ENCODE data around the gene CNPY4. TPM values are rescaled to one million over a fixed set of nuclear protein-coding genes. Genes with fewer than 3 reads are reported as not detected.

Gene CNPY4
- 4.5 TPM for polyA plus RNA-seq

DNA sequence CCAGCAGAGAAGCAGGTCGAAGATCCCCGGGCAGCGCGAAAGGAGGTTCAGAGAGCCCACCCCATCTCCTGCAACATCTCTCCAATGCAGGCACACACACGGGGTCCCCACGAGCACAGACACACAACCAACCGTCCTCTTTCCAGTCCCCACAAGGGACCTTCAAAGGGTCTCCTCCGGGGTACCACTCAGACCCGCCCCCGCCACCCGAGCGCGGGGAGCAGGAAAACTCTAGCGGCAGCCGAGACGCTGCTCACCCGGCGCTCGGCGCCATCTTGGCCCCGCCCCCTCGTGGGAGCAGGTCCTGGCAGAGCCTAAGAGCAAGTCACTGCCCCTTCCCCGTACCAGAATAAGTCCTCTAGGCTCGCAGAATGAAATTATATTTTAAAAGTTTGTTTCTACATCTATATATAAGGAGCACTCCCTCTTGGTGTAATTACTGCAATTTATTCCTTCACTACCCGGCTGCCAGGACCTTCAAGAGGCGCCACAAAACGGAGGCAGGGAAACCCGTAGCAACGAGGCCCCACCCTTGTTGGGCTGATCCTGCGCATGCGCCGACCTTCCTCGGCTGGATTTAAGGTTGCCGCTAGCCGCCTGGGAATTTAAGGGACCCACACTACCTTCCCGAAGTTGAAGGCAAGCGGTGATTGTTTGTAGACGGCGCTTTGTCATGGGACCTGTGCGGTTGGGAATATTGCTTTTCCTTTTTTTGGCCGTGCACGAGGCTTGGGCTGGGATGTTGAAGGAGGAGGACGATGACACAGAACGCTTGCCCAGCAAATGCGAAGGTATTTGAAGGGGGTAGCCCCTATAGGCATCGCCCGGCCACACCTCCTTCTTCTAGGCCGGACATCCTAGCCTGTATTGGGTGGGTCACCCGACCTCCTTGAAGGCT is at the start of gene CNPY4, which contains the start of gene TAF6:
Gene CNPY4 (plus strand): TSS at position 563 of the 898 bp plus-strand sequence. CDS start 111 bp downstream, at position 674.
Gene TAF6 (minus strand): TSS at position 287 of the 898 bp plus-strand sequence. CDS start 5,149 bp downstream, outside the sequence.
- Mint-ChIP-seq H3K9me3 (no peaks in the 10 kb centered on the region), H3K4me3 (peak within 1 kb of the TSS; percentile 96 to 98 (median 96)), H3K27ac (peak within 1 kb of the TSS; percentile 99), H3K4me1 (peaks cover 17 to 21% (median 19%) of the 10 kb centered on the region in 3 donors), H3K36me3 (peaks cover 2% of the 10 kb centered on the region), H3K27me3 (no peaks in the 10 kb centered on the region)

DNA sequence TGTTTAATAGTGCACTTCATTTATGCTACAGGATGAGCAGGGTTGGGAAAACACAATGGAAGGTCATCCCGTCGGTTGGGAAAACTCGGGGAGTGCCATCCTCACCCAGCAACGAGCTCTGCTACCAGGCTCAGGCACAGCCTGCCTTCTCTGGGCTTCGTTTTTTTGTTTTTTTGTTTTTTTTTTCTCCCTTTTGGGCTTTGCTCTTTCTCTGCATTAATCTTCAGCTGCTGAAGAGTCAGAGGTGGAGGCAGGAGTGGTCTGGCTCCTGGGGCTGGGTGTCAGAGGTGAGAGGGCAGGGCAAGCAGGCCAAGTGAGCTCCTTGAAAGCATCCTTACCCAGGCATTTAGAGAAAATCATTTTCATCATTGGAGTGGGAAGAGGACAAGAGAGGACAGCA is 49.4 kb upstream of the CNPY4 start:
- Mint-ChIP-seq H3K27ac (peak overlapping the region in 1 of 3 donors; percentile 62), H3K4me3 (no peak overlapping the region), H3K4me1 (no peaks in the 10 kb centered on the region), H3K27me3 (no peaks in the 10 kb centered on the region), H3K36me3 (peaks cover 46% of the 10 kb centered on the region), H3K9me3 (peaks cover 7 to 23% (median 17%) of the 10 kb centered on the region in 3 donors)

DNA sequence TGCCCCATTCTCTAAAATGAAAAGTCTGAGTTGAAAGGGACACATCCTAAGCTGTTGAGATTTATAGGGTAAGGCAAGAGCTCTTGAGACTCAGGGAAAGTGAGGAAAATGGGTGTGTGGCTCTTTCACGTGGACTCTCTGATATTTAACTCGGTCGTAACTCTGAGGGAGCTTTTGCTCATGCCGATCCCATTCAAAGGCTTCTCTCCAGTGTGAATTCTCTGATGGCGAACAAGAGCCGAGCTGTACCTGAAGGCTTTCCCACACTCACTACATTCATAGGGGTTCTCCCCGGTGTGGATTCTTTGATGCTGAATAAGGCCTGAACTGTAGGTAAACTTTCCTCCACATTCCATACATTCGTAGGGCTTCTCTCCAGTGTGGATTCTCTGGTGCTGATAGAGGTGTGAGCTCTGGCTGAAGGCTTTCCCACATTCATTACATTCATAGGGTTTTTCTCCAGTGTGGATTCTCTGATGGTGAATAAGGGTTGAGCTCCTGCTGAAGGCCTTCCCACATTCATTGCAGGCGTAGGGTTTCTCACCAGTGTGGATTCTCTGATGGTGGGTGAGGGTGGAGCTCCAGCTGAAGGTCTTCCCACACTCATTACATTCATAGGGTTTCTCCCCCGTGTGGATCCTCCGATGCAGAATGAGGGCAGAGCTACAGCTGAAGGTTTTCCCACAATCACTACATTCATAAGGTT is 48.3 kb upstream of the CNPY4 start:
- peaks cover 46% of the 10 kb centered on the region for H3K36me3 Mint-ChIP-seq
- peak overlapping the region in 2 of 3 donors; percentile 39 to 42 for H3K27ac Mint-ChIP-seq
- peaks cover 0 to 3% (median 0%) of the 10 kb centered on the region in 3 donors for H3K4me1 Mint-ChIP-seq
- H3K4me3 Mint-ChIP-seq = no peak overlapping the region
- peaks cover 7 to 23% (median 17%) of the 10 kb centered on the region in 3 donors for H3K9me3 Mint-ChIP-seq
- H3K27me3 Mint-ChIP-seq = no peaks in the 10 kb centered on the region

- no peaks in the 10 kb centered on the region for H3K27me3 Mint-ChIP-seq
- H3K36me3 Mint-ChIP-seq = peaks cover 46% of the 10 kb centered on the region
- H3K4me3 Mint-ChIP-seq = peak overlapping the region in 1 of 4 donors; percentile 6
- H3K4me1 Mint-ChIP-seq = peaks cover 0 to 3% (median 2%) of the 10 kb centered on the region in 3 donors
- H3K9me3 Mint-ChIP-seq = peaks cover 7 to 23% (median 17%) of the 10 kb centered on the region in 3 donors
- no peak overlapping the region for H3K27ac Mint-ChIP-seq
Observed at GRCh38 chr7:100072462-100072861, 47.0 kb upstream of the CNPY4 start.

DNA sequence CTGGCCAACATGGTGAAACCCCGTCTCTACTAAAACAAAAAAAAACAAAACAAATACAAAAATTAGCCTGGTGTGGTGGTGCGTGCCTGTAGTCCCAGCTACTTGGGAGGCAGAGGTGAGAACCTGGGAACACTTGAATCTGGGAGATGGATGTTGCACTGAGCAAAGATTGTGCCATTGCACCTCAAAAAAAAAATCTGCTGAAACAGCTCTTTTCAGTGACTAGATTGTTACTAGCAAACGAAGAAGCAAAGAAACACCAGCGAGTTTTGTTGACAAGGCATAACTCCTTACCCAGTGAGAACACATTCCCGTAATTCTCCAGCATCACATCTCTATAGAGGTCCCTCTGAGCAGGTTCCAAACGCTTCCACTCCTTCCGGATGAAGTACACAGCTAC is 44.6 kb upstream of the CNPY4 start:
- peaks cover 7 to 23% (median 17%) of the 10 kb centered on the region in 3 donors for H3K9me3 Mint-ChIP-seq
- H3K27me3 Mint-ChIP-seq = no peaks in the 10 kb centered on the region
- H3K36me3 Mint-ChIP-seq = peaks cover 39% of the 10 kb centered on the region
- no peak overlapping the region for H3K4me3 Mint-ChIP-seq
- H3K27ac Mint-ChIP-seq = no peak overlapping the region
- H3K4me1 Mint-ChIP-seq = peaks cover 6% of the 10 kb centered on the region in 3 donors

- Mint-ChIP-seq H3K27me3 (no peaks in the 10 kb centered on the region), H3K36me3 (peaks cover 33% of the 10 kb centered on the region), H3K4me3 (peak overlapping the region in 1 of 4 donors; percentile 55), H3K4me1 (peaks cover 6 to 11% (median 10%) of the 10 kb centered on the region in 3 donors), H3K27ac (no peak overlapping the region), H3K9me3 (peaks cover 5 to 23% (median 17%) of the 10 kb centered on the region in 3 donors)
Observed at GRCh38 chr7:100075418-100075817, 44.0 kb upstream of the CNPY4 start.

DNA sequence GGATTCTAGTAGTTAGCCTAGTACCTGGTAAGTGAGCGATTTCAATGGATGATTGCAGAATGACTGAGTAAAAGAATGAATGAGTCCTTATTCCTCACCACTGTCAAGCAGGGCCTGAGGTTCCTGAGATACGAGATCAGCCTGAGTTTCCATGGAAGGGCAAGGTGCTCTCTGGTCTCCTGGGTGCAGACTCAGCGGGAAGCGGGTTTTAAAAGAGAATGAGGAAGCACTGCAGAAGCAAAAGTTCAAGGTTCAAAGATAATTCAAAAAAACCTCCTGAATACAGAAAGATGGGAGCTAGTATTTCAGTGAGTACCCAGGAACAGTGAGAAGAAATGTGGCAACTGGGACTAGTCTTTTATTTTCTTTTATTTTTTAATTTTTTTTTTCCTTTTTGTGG is 42.2 kb upstream of the CNPY4 start:
- Mint-ChIP-seq H3K4me1 (peaks cover 16 to 19% (median 17%) of the 10 kb centered on the region in 3 donors), H3K4me3 (peak overlapping the region in 1 of 4 donors; percentile 69), H3K27me3 (no peaks in the 10 kb centered on the region), H3K36me3 (peaks cover 17% of the 10 kb centered on the region), H3K27ac (peak overlapping the region in 2 of 3 donors; percentile 39 to 69), H3K9me3 (peaks cover 3 to 7% (median 4%) of the 10 kb centered on the region in 3 donors)

GRCh38 chr7:100079024-100079560 is 40.3 kb upstream of the CNPY4 start:
- peak overlapping the region in 3 of 4 donors; percentile 36 to 78 (median 70) for H3K4me3 Mint-ChIP-seq
- H3K9me3 Mint-ChIP-seq = no peaks in the 10 kb centered on the region
- peaks cover 24 to 25% (median 24%) of the 10 kb centered on the region in 3 donors for H3K4me1 Mint-ChIP-seq
- no peaks in the 10 kb centered on the region for H3K27me3 Mint-ChIP-seq
- peak overlapping the region in 1 of 3 donors; percentile 69 for H3K27ac Mint-ChIP-seq
- H3K36me3 Mint-ChIP-seq = peaks cover 7% of the 10 kb centered on the region

- H3K9me3 Mint-ChIP-seq = no peaks in the 10 kb centered on the region
- peaks cover 21 to 26% (median 25%) of the 10 kb centered on the region in 3 donors for H3K4me1 Mint-ChIP-seq
- no peaks in the 10 kb centered on the region for H3K36me3 Mint-ChIP-seq
- H3K27me3 Mint-ChIP-seq = no peaks in the 10 kb centered on the region
- H3K27ac Mint-ChIP-seq = peak overlapping the region; percentile 88 to 98 (median 93)
- peak overlapping the region; percentile 78 to 96 (median 94) for H3K4me3 Mint-ChIP-seq
Observed at GRCh38 chr7:100080907-100081534, 38.4 kb upstream of the CNPY4 start.

GRCh38 chr7:100081535-100082102 is 37.8 kb upstream of the CNPY4 start, which contains the start of gene ZNF3:
Gene ZNF3, minus strand, starts transcription at chr7:100081723. Its CDS starts 4,366 bp downstream, at chr7:100077357.
- Mint-ChIP-seq H3K4me3 (peak within 1 kb of the TSS; percentile 78 to 96 (median 94)), H3K9me3 (no peaks in the 10 kb centered on the region), H3K27me3 (no peaks in the 10 kb centered on the region), H3K27ac (peak within 1 kb of the TSS; percentile 93 to 98 (median 97)), H3K36me3 (no peaks in the 10 kb centered on the region), H3K4me1 (peaks cover 21 to 26% (median 25%) of the 10 kb centered on the region in 3 donors)

DNA sequence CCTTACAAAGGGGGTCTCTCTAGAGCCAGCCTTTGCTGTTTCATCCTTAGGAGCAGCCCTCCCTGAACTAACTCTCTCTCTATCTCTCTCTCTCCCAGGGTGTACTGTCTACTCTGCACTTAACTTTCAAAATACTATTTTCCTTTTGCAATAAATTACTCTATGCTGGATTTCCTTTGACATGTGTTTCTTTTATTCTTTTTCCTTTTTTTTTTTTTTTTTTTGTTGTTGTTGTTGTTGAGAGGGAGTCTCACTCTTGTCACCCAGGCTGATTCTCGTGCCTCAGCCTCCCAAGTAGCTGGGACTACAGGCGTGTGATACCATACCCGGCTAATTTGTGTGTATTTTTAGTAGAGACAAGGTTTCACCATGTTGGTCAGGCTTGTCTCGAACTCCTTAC is 36.5 kb upstream of the CNPY4 start:
- Mint-ChIP-seq H3K4me1 (peaks cover 21 to 29% (median 24%) of the 10 kb centered on the region in 3 donors), H3K27me3 (no peaks in the 10 kb centered on the region), H3K4me3 (peak overlapping the region; percentile 78 to 96 (median 94)), H3K27ac (peak overlapping the region; percentile 93 to 98 (median 97)), H3K36me3 (no peaks in the 10 kb centered on the region), H3K9me3 (no peaks in the 10 kb centered on the region)

GRCh38 chr7:100085515-100085914 is 33.9 kb upstream of the CNPY4 start:
- Mint-ChIP-seq H3K4me1 (peaks cover 24 to 31% (median 26%) of the 10 kb centered on the region in 3 donors), H3K27ac (peak overlapping the region in 2 of 3 donors; percentile 10 to 99)

GRCh38 chr7:100087055-100087750 is 32.2 kb upstream of the CNPY4 start:
- Mint-ChIP-seq H3K36me3 (no peaks in the 10 kb centered on the region), H3K27me3 (peaks cover 2% of the 10 kb centered on the region), H3K4me1 (peaks cover 18 to 22% (median 21%) of the 10 kb centered on the region in 3 donors), H3K27ac (peak overlapping the region; percentile 2 to 99 (median 94)), H3K4me3 (peak overlapping the region; percentile 3 to 95 (median 58)), H3K9me3 (no peaks in the 10 kb centered on the region)

More at GRCh38 chr7:100085515-100085914, 33.9 kb upstream of the CNPY4 start:
- Mint-ChIP-seq H3K36me3 (no peaks in the 10 kb centered on the region), H3K9me3 (no peaks in the 10 kb centered on the region), H3K27me3 (peaks cover 2% of the 10 kb centered on the region), H3K4me3 (peak overlapping the region in 2 of 4 donors; percentile 17 to 76)

Measured in IgD-negative memory B cell (primary cell).